Activated naive CD8-positive, alpha-beta T cell treated with anti-CD3 and anti-CD28 coated beads for 36 hours (primary cell): ENCODE data around the gene GSTA3. TPM values are rescaled to one million over a fixed set of nuclear protein-coding genes. Genes with fewer than 3 reads are reported as not detected.
"Not testable (repeated sequence)": the region's sequence is repeated elsewhere in the genome, so short reads cannot be mapped to it uniquely, and the experiment has no call there.

Experiments
- DNase-seq: peaks from one replicate; pipeline ENCODE4 v3.0.0; 2021
- H3K27ac Mint-ChIP-seq: one replicate; pipeline ENCODE4 v1.8.0; 2022; ENCODE audit warnings: mild to moderate bottlenecking, moderate library complexity, mixed read lengths
- H3K27me3 Mint-ChIP-seq: one replicate; pipeline ENCODE4 v1.8.0; 2022; ENCODE audit warnings: mild to moderate bottlenecking, mixed read lengths
- H3K36me3 Mint-ChIP-seq: one replicate; pipeline ENCODE4 v1.8.0; 2021; ENCODE audit warnings: mild to moderate bottlenecking, mixed read lengths
- H3K4me1 Mint-ChIP-seq: one replicate; pipeline ENCODE4 v1.8.0; 2021; ENCODE audit warnings: mixed read lengths
- H3K4me3 Mint-ChIP-seq: one replicate; pipeline ENCODE4 v1.8.0; 2022; ENCODE audit warnings: mild to moderate bottlenecking, moderate library complexity, mixed read lengths
- H3K9me3 Mint-ChIP-seq: one replicate; pipeline ENCODE4 v1.8.0; 2022; ENCODE audit warnings: mixed read lengths
- total RNA-seq, 2 experiments: library from RNA; stranded (reverse); gene quantifications; one replicate each; pipeline ENCODE4 v1.2.3, GENCODE V29; 2021

Gene GSTA3
- total RNA-seq, 2 experiments from 2014 or later = not detected

DNA sequence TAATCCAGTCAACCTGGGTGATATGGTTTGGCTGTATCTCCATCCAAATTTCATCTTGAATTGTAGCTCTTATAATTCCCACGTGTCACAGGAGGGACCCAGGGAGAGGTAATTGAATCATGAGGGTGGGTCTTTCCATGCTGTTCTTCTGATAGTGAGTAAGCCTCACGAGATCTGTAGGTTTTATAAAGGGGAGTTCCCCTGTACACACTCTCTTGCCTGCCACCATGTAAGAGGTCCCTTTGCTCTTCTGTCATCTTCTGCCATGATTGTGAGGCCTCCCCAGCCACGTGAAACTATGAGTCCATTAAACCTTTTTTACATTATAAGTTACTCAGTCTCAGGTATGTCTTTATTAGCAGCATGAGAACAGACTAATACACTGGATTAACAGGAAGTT is 19.5 kb downstream of the GSTA3 start:
- peaks cover 7% of the 10 kb centered on the region for H3K4me1 Mint-ChIP-seq
- H3K4me3 Mint-ChIP-seq = no peak overlapping the region
- DNase-seq = no peak
- H3K27ac Mint-ChIP-seq = no peak overlapping the region
- no peaks in the 10 kb centered on the region for H3K9me3 Mint-ChIP-seq
- peaks cover 11% of the 10 kb centered on the region for H3K27me3 Mint-ChIP-seq
- H3K36me3 Mint-ChIP-seq = no peaks in the 10 kb centered on the region

DNA sequence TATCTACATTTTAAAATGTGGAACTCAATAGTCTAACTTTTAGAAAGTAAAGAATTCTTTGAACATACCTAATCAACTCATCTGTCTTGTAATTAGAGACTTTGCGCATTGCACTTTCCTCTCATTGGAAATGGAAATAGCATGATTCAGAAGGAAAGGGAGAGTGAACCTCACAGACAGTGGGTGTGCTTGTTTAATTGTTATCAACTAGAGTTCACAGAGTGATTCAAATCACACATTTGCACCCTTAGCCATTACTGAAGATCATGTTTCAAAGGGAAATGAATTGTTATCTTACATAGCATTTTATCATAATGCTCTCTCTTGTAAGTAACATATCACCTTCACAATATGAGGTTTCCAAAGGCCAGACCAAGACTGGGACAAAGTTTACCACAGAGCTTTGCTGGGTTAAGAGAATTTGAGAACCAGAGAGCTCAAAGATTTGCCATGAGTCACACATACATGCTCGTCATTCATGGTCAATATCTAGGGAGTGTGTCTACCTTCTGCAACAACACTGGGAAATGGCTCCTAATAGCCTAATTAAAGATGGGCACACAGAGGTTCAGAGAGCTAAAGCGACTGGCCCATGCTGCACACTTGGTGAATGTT is 21.5 kb downstream of the GSTA3 start:
- Mint-ChIP-seq H3K36me3 (no peaks in the 10 kb centered on the region), H3K4me1 (peaks cover 5% of the 10 kb centered on the region), H3K4me3 (no peak overlapping the region), H3K27me3 (peaks cover 11% of the 10 kb centered on the region), H3K27ac (no peak overlapping the region), H3K9me3 (no peaks in the 10 kb centered on the region)
- no peak for DNase-seq

DNA sequence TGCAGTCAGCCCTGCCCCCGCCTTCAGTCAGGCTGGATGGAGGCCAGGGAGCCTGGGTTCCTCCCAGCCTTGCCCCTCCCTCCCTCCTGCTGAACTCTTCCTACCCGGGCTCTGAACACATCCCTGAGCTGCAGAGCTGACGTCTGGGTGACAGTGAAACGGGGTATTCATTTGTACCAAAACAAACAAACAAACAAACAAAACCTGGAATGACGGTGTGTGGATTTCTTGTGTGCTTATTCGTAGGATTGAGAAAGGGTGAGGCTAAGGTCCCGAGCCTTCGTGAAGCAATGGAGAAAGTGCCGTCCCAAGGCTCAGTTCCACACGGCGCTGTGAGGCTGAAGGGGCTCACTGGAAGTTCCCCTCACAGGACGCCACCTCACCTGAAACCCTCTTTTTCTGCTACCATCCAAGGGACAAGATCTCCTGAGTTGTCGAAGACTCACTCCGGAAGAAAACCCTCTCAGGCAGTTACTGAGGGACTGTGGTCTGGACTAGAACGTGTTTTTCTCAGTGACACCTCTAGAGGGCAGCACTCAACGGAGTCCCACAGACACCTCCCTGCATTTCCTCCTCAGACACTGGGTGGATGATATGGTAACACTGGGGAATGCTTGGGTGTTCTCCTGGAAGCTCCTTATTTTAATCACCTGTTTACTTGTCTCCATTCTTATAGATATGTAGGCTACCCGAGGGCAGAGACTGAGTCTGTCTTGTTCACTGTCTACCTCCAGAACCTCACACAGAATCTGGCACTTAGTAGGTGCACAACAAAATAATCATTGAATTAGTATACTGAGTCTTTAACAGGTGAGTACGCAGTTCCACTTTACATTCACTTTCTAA is 27.3 kb downstream of the GSTA3 start:
- DNase-seq = peak; percentile 57
- no peaks in the 10 kb centered on the region for H3K27me3 Mint-ChIP-seq
- no peaks in the 10 kb centered on the region for H3K4me1 Mint-ChIP-seq
- no peaks in the 10 kb centered on the region for H3K9me3 Mint-ChIP-seq
- H3K36me3 Mint-ChIP-seq = no peaks in the 10 kb centered on the region
- peak overlapping the region; percentile 76 for H3K4me3 Mint-ChIP-seq
- H3K27ac Mint-ChIP-seq = no peak overlapping the region

DNA sequence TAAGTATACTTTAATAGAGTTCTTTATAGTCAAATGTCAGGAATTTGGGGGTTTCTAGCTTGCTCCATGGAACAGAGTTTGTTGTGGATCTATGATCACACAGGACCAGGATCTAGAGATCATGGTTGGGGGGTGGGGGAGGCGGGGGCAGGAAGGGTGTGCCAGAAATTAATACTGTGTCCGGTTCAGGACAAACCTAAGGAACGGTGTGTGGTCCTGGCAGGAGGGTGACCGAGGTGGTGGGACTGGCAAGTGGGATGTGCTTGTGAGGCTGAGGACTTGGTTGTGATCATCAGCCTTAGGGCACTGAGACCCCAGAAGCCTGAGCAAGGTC is 27.9 kb downstream of the GSTA3 start:
- no peak overlapping the region for H3K27ac Mint-ChIP-seq
- peak overlapping the region; percentile 76 for H3K4me3 Mint-ChIP-seq
- H3K36me3 Mint-ChIP-seq = no peaks in the 10 kb centered on the region
- DNase-seq = no peak
- no peaks in the 10 kb centered on the region for H3K9me3 Mint-ChIP-seq
- H3K27me3 Mint-ChIP-seq = no peaks in the 10 kb centered on the region
- no peaks in the 10 kb centered on the region for H3K4me1 Mint-ChIP-seq

DNA sequence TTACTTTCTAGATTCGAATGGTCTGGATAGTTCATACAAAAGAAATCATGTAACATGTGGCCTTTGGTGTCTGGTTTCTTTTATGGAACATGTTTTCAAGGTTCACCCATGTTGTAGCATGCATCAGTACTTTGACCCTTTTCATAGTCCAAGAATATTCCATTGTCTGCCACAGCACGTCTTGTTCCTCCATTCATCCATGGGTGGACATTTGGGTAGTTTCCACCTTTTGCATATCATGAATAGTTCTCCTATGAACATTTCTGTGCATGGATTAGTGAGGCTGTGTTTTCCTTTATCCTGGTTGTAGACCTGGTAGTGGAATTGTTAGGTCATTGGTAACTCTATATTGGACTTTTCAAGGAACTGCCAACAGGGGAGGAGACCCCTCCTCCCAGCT is 31.7 kb downstream of the GSTA3 start:
- DNase-seq = no peak
- Mint-ChIP-seq H3K27me3 (no peaks in the 10 kb centered on the region), H3K4me1 (no peaks in the 10 kb centered on the region), H3K4me3 (no peak overlapping the region), H3K27ac (no peak overlapping the region), H3K9me3 (no peaks in the 10 kb centered on the region), H3K36me3 (no peaks in the 10 kb centered on the region)

DNA sequence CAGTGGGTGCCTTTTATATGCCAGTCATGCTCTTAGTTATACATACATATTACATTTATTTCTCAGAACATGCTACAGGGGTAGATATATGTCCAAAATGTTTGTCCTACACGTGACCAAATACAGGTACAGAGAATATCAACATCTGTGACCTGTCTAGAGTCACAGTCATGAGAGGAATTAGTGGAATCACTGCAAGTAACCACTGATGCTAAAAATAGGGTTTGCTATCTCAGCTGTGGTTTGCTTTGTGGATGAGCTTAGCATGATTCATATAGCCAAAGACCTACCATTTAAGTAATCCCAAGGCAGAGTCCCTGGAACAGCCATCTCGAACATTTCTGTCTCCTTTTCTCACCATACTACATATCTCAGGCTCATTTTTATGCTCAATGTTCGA is 32.3 kb downstream of the GSTA3 start:
- Mint-ChIP-seq H3K27me3 (no peaks in the 10 kb centered on the region), H3K27ac (no peak overlapping the region), H3K4me3 (no peak overlapping the region), H3K9me3 (no peaks in the 10 kb centered on the region), H3K4me1 (no peaks in the 10 kb centered on the region), H3K36me3 (no peaks in the 10 kb centered on the region)
- no peak for DNase-seq

DNA sequence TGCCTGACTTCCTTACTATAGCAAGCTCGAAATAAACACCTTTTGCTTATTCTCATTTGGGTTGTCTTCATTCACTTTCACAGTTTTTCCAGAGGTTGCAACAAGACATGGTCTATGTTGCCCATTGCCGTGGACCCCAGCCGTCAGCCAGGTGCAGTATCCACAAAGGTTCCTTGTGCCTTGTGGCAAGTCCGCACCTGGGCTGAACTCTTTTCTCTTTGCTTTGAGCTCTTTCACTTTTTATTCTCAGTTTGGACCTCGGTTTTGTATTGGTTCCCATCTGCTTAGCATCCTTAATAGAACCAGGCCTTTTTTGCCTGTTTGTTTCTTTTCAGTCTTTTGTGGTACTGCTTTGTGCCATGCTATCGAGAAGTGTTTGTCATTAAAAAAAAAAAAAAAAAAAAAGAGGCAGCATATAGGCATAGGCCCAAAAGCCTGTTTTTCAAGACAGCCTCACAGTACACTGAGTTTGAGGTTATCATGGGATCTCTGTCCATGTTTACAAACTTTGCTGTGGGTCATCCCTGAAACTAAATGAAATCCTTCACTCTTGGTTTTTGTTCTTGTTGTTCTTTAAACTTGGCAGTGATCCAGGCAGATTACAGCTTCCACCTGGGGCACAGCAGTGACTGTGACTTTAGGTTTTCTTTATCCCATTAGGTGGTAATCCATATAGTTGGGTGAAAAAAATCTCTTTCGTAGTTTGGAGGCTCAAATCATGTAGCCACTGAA is 33.3 kb downstream of the GSTA3 start:
- no peak for DNase-seq
- Mint-ChIP-seq H3K4me1 (no peaks in the 10 kb centered on the region), H3K27ac (no peak overlapping the region), H3K27me3 (no peaks in the 10 kb centered on the region), H3K9me3 (no peaks in the 10 kb centered on the region), H3K36me3 (no peaks in the 10 kb centered on the region), H3K4me3 (no peak overlapping the region)

DNA sequence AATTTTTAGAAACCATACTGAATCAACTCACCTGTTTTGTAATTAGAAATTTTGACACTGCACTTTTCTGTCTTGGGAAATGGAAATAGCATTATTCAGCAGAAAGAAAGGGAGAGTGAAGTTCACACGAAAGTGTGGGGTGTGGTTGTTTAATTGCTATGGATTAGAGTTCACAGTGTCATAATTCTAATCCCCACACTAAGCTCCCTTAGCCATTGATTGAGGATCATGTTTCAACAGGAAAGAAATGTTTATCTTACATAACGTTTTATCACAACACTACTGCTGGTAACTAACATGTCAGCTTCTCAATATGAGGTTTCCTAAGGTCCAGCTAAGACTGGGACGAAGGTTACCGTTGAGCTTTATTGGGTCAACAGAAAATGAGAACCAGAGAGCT is 37.5 kb downstream of the GSTA3 start:
- no peak overlapping the region for H3K27ac Mint-ChIP-seq
- DNase-seq = no peak
- no peaks in the 10 kb centered on the region for H3K9me3 Mint-ChIP-seq
- H3K4me3 Mint-ChIP-seq = no peak overlapping the region
- no peaks in the 10 kb centered on the region for H3K27me3 Mint-ChIP-seq
- no peaks in the 10 kb centered on the region for H3K36me3 Mint-ChIP-seq
- H3K4me1 Mint-ChIP-seq = no peaks in the 10 kb centered on the region

DNA sequence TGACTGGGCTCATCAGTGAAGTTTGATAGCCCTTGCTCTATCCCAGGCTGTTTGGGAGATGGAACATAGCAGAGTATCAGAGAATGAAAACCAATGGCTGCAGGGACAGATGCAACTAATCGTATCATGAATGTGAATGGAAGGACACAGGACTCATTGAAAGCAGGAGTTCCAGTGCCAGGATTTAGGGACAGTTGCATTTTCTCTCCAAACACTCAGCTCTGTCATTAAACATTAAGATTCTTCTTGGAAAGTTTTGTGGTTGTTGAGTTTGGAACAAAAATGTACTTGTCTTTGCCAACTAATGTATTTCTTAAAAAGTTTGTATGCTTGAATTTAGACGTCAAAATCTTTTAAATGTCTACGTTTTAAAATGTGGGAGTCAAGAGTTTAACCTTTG is 37.9 kb downstream of the GSTA3 start:
- H3K36me3 Mint-ChIP-seq = no peaks in the 10 kb centered on the region
- no peak for DNase-seq
- no peaks in the 10 kb centered on the region for H3K27me3 Mint-ChIP-seq
- no peak overlapping the region for H3K27ac Mint-ChIP-seq
- no peaks in the 10 kb centered on the region for H3K4me1 Mint-ChIP-seq
- no peaks in the 10 kb centered on the region for H3K9me3 Mint-ChIP-seq
- no peak overlapping the region for H3K4me3 Mint-ChIP-seq

DNA sequence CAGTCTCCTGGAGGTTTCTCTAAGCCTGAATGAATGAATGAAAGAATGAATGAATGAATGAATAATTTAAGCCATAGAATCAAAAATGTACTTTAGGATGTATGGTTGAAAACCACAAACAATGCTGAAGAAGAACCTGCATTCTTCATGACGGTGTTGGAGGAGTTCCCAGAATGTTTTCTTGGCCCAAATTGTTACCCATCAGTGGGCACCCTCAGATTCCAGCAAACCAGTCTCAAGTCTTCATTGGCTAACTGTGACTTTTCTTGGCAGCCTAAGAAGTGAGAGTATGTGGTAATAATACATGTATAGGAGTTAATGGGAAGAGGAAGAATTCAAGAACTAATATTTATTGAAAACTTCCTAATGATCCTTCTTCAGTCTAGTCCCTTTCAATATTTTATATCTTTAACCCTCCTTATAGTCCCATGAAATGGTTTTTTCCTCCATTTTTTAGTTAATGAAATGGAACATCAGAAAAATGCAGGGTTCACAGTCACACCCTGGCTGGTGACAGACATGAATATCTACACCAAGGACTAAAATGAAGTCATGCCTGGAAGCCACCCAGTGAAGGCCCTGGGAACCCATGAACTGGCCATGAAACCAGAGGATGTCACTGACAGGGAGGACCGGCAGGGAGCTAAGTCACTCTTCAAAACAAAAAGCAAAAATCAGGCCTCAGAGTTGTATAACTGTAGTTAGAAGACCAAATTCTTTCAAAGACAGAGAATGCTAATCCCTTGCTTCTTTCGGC is 39.0 kb downstream of the GSTA3 start:
- H3K36me3 Mint-ChIP-seq, H3K27me3 Mint-ChIP-seq, H3K4me1 Mint-ChIP-seq: not testable (repeated sequence)

DNA sequence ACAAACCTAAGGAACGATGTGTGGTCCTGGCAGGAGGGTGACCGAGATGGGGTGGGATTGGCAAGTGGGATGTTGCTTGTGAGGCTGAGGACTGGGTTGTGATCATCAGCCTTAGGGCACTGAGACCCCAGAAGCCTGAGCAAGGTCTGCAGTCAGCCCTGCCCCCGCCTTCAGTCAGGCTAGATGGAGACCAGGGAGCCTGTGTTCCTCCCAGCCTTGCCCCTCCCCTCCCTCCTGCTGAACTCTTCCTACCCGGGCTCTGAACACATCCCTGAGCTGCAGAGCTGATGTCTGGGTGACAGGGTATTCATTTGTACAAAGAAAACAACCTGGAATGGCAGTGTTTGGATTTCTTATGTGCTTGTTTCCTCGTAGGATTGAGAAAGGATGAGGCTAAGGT is 40.6 kb downstream of the GSTA3 start:
- not testable (repeated sequence) for H3K4me3 Mint-ChIP-seq, H3K27ac Mint-ChIP-seq, DNase-seq, H3K9me3 Mint-ChIP-seq, H3K4me1 Mint-ChIP-seq, H3K36me3 Mint-ChIP-seq, H3K27me3 Mint-ChIP-seq

More for the DNA sequence above, 39.0 kb downstream of the GSTA3 start:
- H3K27ac Mint-ChIP-seq, DNase-seq, H3K4me3 Mint-ChIP-seq, H3K9me3 Mint-ChIP-seq: not testable (repeated sequence)

DNA sequence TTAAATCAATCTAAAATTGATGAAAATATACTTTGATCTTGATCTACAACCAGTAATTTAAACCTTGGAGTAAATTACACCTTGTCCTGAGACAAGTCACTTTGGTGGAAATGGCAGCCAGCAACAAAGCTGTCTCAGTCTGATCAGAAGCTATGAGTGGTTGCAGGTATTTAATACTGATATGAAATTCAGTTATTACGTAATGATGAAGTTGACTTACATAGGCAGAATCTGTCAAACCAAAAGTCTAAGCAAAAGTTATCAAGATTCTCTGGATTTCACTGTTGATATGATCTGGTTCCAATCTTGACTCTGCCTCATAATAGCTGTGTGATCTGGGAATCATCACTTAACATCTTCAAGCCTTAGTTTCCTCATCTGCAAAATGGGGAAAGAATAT is 41.3 kb downstream of the GSTA3 start:
- Mint-ChIP-seq H3K27me3 (peaks cover 1% of the 10 kb centered on the region), H3K4me3 (no peak overlapping the region), H3K27ac (no peak overlapping the region), H3K4me1 (no peaks in the 10 kb centered on the region), H3K9me3 (no peaks in the 10 kb centered on the region), H3K36me3 (peaks cover 4% of the 10 kb centered on the region)
- no peak for DNase-seq

DNA sequence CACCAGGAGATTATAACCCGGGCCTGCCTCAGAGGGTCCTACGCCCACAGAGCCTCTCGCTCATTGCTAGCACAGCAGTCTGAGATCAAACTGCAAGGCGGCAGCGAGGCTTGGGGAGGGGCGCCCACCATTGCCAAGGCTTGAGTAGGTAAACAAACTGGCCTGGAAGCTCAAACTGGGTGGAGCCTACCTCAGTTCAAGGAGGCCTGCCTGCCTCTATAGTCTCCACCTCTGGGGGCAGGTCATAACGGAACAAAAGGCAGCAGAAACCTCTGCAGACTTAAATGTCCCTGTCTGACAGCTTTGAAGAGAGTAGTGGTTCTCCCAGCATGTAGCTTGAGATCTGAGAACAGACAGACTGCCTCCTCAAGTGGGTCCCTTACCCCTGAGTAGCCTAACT is 48.3 kb downstream of the GSTA3 start:
- not testable (repeated sequence) for H3K4me3 Mint-ChIP-seq, H3K27ac Mint-ChIP-seq, DNase-seq, H3K36me3 Mint-ChIP-seq, H3K4me1 Mint-ChIP-seq, H3K9me3 Mint-ChIP-seq
- peaks cover 33% of the 10 kb centered on the region for H3K27me3 Mint-ChIP-seq

DNA sequence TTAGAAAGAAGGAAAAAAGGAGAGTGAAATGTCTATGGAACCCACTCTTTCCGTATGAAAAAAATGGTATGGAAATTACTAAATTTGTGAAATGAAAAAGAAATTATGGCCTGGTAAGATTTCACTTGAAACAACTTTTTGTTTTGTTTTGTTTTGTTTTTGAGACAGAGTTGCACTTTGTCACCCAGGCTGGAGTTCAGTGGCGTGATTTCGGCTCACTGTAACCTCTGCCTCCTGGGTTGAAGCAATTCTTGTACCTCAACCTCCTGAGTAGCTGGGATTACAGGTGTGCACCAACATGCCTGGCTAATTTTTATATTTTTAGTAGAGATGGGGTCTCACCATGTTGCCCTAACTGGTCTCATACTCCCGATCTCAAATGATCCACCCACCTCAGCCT is 51.1 kb downstream of the GSTA3 start:
- H3K4me3 Mint-ChIP-seq = no peak overlapping the region
- H3K27me3 Mint-ChIP-seq = peaks cover 51% of the 10 kb centered on the region

DNA sequence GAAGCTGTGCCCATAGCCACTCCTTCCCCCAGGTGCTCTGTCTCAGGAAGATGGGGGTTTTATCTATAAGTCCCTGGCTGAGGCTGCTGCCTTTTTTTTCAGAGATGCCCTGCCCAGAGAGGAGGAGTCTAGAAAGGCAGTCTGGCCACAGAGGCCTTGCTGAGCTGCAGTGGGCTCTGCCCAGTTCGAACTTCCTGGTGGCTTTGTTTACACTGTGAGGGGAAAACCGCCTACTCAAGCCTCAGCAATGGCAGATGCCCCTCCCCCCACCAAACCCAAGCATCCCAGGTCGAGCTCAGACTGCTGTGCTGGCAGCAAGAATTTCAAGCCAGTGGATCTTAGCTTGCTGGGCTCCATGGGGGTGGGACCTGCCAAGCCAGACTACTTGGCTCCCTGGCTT is 53.4 kb downstream of the GSTA3 start:
- H3K4me1 Mint-ChIP-seq, H3K9me3 Mint-ChIP-seq, H3K27ac Mint-ChIP-seq, DNase-seq, H3K4me3 Mint-ChIP-seq, H3K36me3 Mint-ChIP-seq: not testable (repeated sequence)
- peaks cover 59% of the 10 kb centered on the region for H3K27me3 Mint-ChIP-seq

More for the DNA sequence above, 51.1 kb downstream of the GSTA3 start:
- no peak for DNase-seq
- H3K36me3 Mint-ChIP-seq = no peaks in the 10 kb centered on the region
- no peak overlapping the region for H3K27ac Mint-ChIP-seq
- no peaks in the 10 kb centered on the region for H3K9me3 Mint-ChIP-seq
- no peaks in the 10 kb centered on the region for H3K4me1 Mint-ChIP-seq
